Lung (tissue), 12 donors: ENCODE results near the gene PDZD4. TPM values are rescaled to one million over a fixed set of nuclear protein-coding genes. Genes with fewer than 3 reads are reported as not detected.

ENCODE experiments used
- ATAC-seq: fragments of 200-7000 bp; cut with Tn5 transposase; one replicate; pipeline ENCODE4 v1.9.1; 2020; ENCODE audit warnings: moderate number of reproducible peaks; ENCODE audit not compliant: insufficient read depth, low FRiP score
- DNase-seq, 3 donors: peaks; one replicate each; pipeline ENCODE4 v3.0.0-alpha.2; 2013 to 2017
- H3K27ac ChIP-seq, 2 donors: one replicate each; pipeline ENCODE4 v1.5.1; 2013; ENCODE audit warnings: mild to moderate bottlenecking in 2 of 2, moderate library complexity in 2 of 2, control low read depth in 1 of 2, inconsistent platforms in 1 of 2, low read depth in 1 of 2, low read length in 1 of 2
- H3K27me3 ChIP-seq, 3 donors: one replicate each; pipeline ENCODE4 v1.5.1; 2013; ENCODE audit warnings: low read length in 2 of 3; ENCODE audit not compliant: control insufficient read depth in 3 of 3, insufficient read depth in 3 of 3
- H3K36me3 ChIP-seq, 4 donors: one replicate each; pipeline ENCODE4 v1.5.1; 2013; ENCODE audit warnings: low read length in 4 of 4, mild to moderate bottlenecking in 1 of 4, moderate library complexity in 1 of 4; ENCODE audit not compliant: control insufficient read depth in 4 of 4, insufficient read depth in 4 of 4
- H3K4me1 ChIP-seq, 5 donors: one replicate each; pipeline ENCODE4 v1.5.1; 2013; ENCODE audit warnings: low read length in 5 of 5, mild to moderate bottlenecking in 2 of 5, moderate library complexity in 1 of 5; ENCODE audit not compliant: control insufficient read depth in 5 of 5, insufficient read depth in 5 of 5
- H3K4me3 ChIP-seq: one replicate; pipeline ENCODE4 v1.5.1; 2013; ENCODE audit warnings: mild to moderate bottlenecking, control low read depth, moderate library complexity
- H3K9ac ChIP-seq, 2 donors: one replicate each; pipeline ENCODE4 v1.5.1; 2013; ENCODE audit warnings: low read length in 2 of 2, control low read depth in 1 of 2; ENCODE audit not compliant: insufficient read depth in 1 of 2
- H3K9me3 ChIP-seq, 4 donors: one replicate each; pipeline ENCODE4 v1.5.1; 2013; ENCODE audit warnings: low read length in 3 of 4, mild to moderate bottlenecking in 1 of 4, moderate library complexity in 1 of 4; ENCODE audit not compliant: control insufficient read depth in 4 of 4, insufficient read depth in 3 of 4
- CTCF ChIP-seq: IDR thresholded peaks from 2 replicates; pipeline ENCODE4 v1.5.1; 2012; ENCODE audit warnings: mild to moderate bottlenecking; ENCODE audit errors: control extremely low read depth, extremely low read depth
- WGBS, 2 donors: extraction: QIAGEN DNeasy Blood & Tissue Kit; methylation state at CpG; one replicate each; pipeline ENCODE4 v1.1.7; 2013; 5-methylcytosine and 5-hydroxymethylcytosine counted together
- polyA plus RNA-seq, 2 donors: library from polyadenylated mRNA; stranded (reverse); fragments of 200-250 nt; gene quantifications; one replicate each; pipeline ENCODE4 v1.2.1, GENCODE V29; 2013
- total RNA-seq, 2 donors: library from RNA; depleted of rRNA in 1 of 2; stranded (reverse); fragments of >200 nt in 1 of 2; gene quantifications; one replicate each; pipeline ENCODE4 v1.2.1, GENCODE V29; 2014 to 2021
- donor health status: control.
- donor health status: control.
- donor health status: Bipolar disorder and iron deficiency.
- donor health status: healthy.
- donor health status: DM: yes; HTN: yes; CAD: no.

PDZD4 gene
- total and polyA plus RNA-seq, 4 donors, result 2.3 to 8.1 (median 3.8) TPM

GRCh38 chrX:153857348-153857903 is 27.1 kb upstream of the PDZD4 start:
- WGBS, 2 donors, result 73 to 83% methylated on average over 1 to 2 of the region's 2 CpGs
- TF ChIP-seq CTCF, result no peak

GRCh38 chrX:153854702-153855101 is 24.4 kb upstream of the PDZD4 start:
- peaks cover 0 to 4% (median 0%) of the 10 kb centered on the region in 4 donors for H3K9me3 ChIP-seq
- WGBS, 2 donors, result 72 to 79% methylated on average over 9 of the region's 9 CpGs
- H3K4me1 ChIP-seq, result no peaks in the 10 kb centered on the region
- no peak overlapping the region for H3K9ac ChIP-seq
- H3K4me3 ChIP-seq, result no peak overlapping the region
- H3K27me3 ChIP-seq, result peaks cover 9 to 24% (median 12%) of the 10 kb centered on the region in 3 donors
- ATAC-seq (no peak), DNase-seq (no peak)
- no peak overlapping the region for H3K27ac ChIP-seq
- no peak for TF ChIP-seq CTCF
- H3K36me3 ChIP-seq, result no peaks in the 10 kb centered on the region

More at GRCh38 chrX:153857348-153857903, 27.1 kb upstream of the PDZD4 start:
- Histone ChIP-seq H3K4me3 (no peak overlapping the region), H3K4me1 (no peaks in the 10 kb centered on the region), H3K27ac (no peak overlapping the region), H3K36me3 (no peaks in the 10 kb centered on the region), H3K9me3 (peaks cover 0 to 4% (median 0%) of the 10 kb centered on the region in 4 donors), H3K27me3 (peaks cover 7 to 22% (median 12%) of the 10 kb centered on the region in 3 donors), H3K9ac (no peak overlapping the region)
- ATAC-seq (no peak), DNase-seq (no peak)

GRCh38 chrX:153853902-153854267 is 23.5 kb upstream of the PDZD4 start:
- TF ChIP-seq CTCF, result no peak
- WGBS, 2 donors, result 89 to 97% methylated on average over 3 of the region's 3 CpGs

More at GRCh38 chrX:153853902-153854267, 23.5 kb upstream of the PDZD4 start:
- no peak overlapping the region for H3K9ac ChIP-seq
- no peak for ATAC-seq
- H3K27me3 ChIP-seq, result peaks cover 9 to 22% (median 12%) of the 10 kb centered on the region in 3 donors
- no peak overlapping the region for H3K4me3 ChIP-seq
- H3K9me3 ChIP-seq, result peaks cover 0 to 4% (median 0%) of the 10 kb centered on the region in 4 donors
- H3K36me3 ChIP-seq, result no peaks in the 10 kb centered on the region
- no peak for DNase-seq
- H3K27ac ChIP-seq, result no peak overlapping the region
- no peaks in the 10 kb centered on the region for H3K4me1 ChIP-seq
